ENCODE data around the gene MAGI2. TPM values are rescaled to one million over a fixed set of nuclear protein-coding genes. Genes with fewer than 3 reads are reported as not detected.

Gene MAGI2
- total RNA-seq, 1 experiment from 2014 or later: 14.3 TPM

DNA sequence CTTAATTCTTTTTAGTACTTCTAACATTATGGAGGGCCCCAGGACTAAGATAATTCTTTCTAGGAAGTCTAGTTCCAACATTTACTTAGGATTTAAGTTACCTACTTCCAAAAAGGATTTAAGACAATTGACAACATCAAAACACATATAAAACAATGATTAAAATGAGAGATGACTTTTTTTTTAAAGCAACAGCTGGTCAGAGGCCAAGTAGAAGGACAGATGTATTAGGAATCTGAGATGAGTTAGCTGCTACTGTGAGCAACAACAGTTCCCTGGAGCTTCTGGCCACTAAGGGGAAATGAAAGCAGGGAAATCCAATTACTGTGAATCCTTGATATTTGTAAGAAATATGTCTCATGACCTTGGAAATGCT lies 1432.6 kb downstream of the MAGI2 start:
- Histone ChIP-seq H3K4me1 (ENCODE audit: insufficient read depth, low read length) (no peaks in the 10 kb centered on the region), H4K5ac (ENCODE audit: insufficient read length, low read depth, low read length) (no peak overlapping the region), H2AFZ (ENCODE audit: low read length) (no peak overlapping the region), H4K8ac (replicated peaks; ENCODE audit: insufficient read length, low read depth, low read length) (no peak overlapping the region), H4K20me1 (ENCODE audit: control insufficient read depth, insufficient read depth, insufficient read length) (no peaks in the 10 kb centered on the region), H3K27me3 (ENCODE audit: insufficient read depth, low read length) (peaks cover 2% of the 10 kb centered on the region; the same call in 1 of the 2 replicates), H3K9ac (ENCODE audit: extremely low read depth, insufficient read length, low read length) (no peak overlapping the region), H3T11ph (ENCODE audit: low read length) (no peak overlapping the region), H3K56ac (ENCODE audit: insufficient read length, low read depth, low read length) (no peak overlapping the region), H3K9me3 (ENCODE audit: control insufficient read depth, low read depth, low read length) (no peaks in the 10 kb centered on the region), H3K27ac (ENCODE audit: insufficient read length, low read depth, low read length) (no peak overlapping the region), H3K79me1 (ENCODE audit: insufficient read depth, low read depth, low read length, poor library complexity, severe bottlenecking) (no peaks in the 10 kb centered on the region), H3K23ac (ENCODE audit: insufficient read length, low read depth, low read length) (no peak overlapping the region), H2BK20ac (ENCODE audit: low read depth, low read length, poor library complexity, severe bottlenecking) (no peak overlapping the region), H4K91ac (ENCODE audit: insufficient read length, low read depth, low read length) (no peak overlapping the region), H3K18ac (ENCODE audit: insufficient read length, low read depth, low read length) (no peak overlapping the region), H2BK5ac (ENCODE audit: insufficient read length, low read length) (no peak overlapping the region), H3K14ac (ENCODE audit: insufficient read depth, low read length) (no peak overlapping the region), H2BK12ac (ENCODE audit: insufficient read length, low read depth, low read length) (no peak overlapping the region), H2BK15ac (ENCODE audit: low read depth, low read length) (no peak overlapping the region), H2AK5ac (ENCODE audit: insufficient read length, low read length) (no peak overlapping the region), H3K79me2 (ENCODE audit: insufficient read depth, low read length) (no peaks in the 10 kb centered on the region), H3K4me2 (ENCODE audit: insufficient read depth, insufficient read length, low read length) (no peak overlapping the region), H3K4ac (ENCODE audit: low read depth, low read length) (no peak overlapping the region), H3K23me2 (ENCODE audit: insufficient read length, low read depth, low read length, poor library complexity, severe bottlenecking) (peaks cover 3% of the 10 kb centered on the region), H2BK120ac (ENCODE audit: low read depth, low read length, poor library complexity, severe bottlenecking) (no peak overlapping the region)
- no peaks in the 10 kb centered on the region for H3K9me3 Mint-ChIP-seq
- H3K36me3 Mint-ChIP-seq (ENCODE audit: insufficient read depth in 1 of 3, low read depth in 3 of 3): no peaks in the 10 kb centered on the region
- peaks cover 19 to 25% of the 10 kb centered on the region in 2 experiments for H3K4me1 Mint-ChIP-seq
- DNase-seq: no peak
- no peak overlapping the region for H3K27ac Mint-ChIP-seq
- H3K4me3 Mint-ChIP-seq: no peak overlapping the region
- peaks cover 15% of the 10 kb centered on the region for H3K27me3 Mint-ChIP-seq (ENCODE audit: low read depth)
- TF ChIP-seq, protein P1, sequence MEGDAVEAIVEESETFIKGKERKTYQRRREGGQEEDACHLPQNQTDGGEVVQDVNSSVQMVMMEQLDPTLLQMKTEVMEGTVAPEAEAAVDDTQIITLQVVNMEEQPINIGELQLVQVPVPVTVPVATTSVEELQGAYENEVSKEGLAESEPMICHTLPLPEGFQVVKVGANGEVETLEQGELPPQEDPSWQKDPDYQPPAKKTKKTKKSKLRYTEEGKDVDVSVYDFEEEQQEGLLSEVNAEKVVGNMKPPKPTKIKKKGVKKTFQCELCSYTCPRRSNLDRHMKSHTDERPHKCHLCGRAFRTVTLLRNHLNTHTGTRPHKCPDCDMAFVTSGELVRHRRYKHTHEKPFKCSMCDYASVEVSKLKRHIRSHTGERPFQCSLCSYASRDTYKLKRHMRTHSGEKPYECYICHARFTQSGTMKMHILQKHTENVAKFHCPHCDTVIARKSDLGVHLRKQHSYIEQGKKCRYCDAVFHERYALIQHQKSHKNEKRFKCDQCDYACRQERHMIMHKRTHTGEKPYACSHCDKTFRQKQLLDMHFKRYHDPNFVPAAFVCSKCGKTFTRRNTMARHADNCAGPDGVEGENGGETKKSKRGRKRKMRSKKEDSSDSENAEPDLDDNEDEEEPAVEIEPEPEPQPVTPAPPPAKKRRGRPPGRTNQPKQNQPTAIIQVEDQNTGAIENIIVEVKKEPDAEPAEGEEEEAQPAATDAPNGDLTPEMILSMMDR (conservative IDR thresholded peaks at IDR 0.05): peak; percentile 9; the same call in 1 of the 3 replicates
